NCI-H2107 treated with DMSO at 0.1 percent for 48 hours (cell line): ENCODE measurements around the gene GBP4.

Experiments used
- DNase-seq: peaks from one replicate; lab custom pipeline; 2025; ENCODE audit not compliant: unreplicated experiment; lab: John Stamatoyannopoulos, UW

Gene GBP4

GRCh38 chr1:89172468-89173143 lies 26.1 kb downstream of the GBP4 start:
- no peak for DNase-seq

GRCh38 chr1:89171067-89171438 lies 27.7 kb downstream of the GBP4 start:
- DNase-seq: no peak

- DNase-seq: no peak
These were observed 28.3 kb downstream of the GBP4 start for GRCh38 chr1:89170170-89171066.

GRCh38 chr1:89169166-89169565 lies 29.6 kb downstream of the GBP4 start:
- DNase-seq: no peak

GRCh38 chr1:89167590-89168230 lies 31.0 kb downstream of the GBP4 start:
- DNase-seq: peak; percentile 29

- no peak for DNase-seq
These were observed 32.0 kb downstream of the GBP4 start for GRCh38 chr1:89166705-89167104.

- no peak for DNase-seq
These were observed 32.9 kb downstream of the GBP4 start for GRCh38 chr1:89165811-89166210.

GRCh38 chr1:89151047-89151446 lies 47.7 kb downstream of the GBP4 start:
- DNase-seq: no peak

- no peak for DNase-seq
These were observed 48.8 kb downstream of the GBP4 start for GRCh38 chr1:89149976-89150375.

GRCh38 chr1:89149229-89149628 lies 49.5 kb downstream of the GBP4 start:
- DNase-seq: no peak

- DNase-seq: peak; percentile 23
These were observed 50.8 kb downstream of the GBP4 start for GRCh38 chr1:89147678-89148658.

GRCh38 chr1:89146721-89147120 lies 52.0 kb downstream of the GBP4 start:
- no peak for DNase-seq

- no peak for DNase-seq
These were observed 55.3 kb downstream of the GBP4 start for GRCh38 chr1:89143484-89143883.

GRCh38 chr1:89142160-89142559 lies 56.6 kb downstream of the GBP4 start:
- no peak for DNase-seq

- no peak for DNase-seq
These were observed 65.0 kb downstream of the GBP4 start for GRCh38 chr1:89133747-89134146.
